ENCODE data around the gene GET4. TPM values are rescaled to one million over a fixed set of nuclear protein-coding genes. Genes with fewer than 3 reads are reported as not detected.

Gene GET4
- total RNA-seq, 1 experiment from 2014 or later = 44.8 TPM

DNA sequence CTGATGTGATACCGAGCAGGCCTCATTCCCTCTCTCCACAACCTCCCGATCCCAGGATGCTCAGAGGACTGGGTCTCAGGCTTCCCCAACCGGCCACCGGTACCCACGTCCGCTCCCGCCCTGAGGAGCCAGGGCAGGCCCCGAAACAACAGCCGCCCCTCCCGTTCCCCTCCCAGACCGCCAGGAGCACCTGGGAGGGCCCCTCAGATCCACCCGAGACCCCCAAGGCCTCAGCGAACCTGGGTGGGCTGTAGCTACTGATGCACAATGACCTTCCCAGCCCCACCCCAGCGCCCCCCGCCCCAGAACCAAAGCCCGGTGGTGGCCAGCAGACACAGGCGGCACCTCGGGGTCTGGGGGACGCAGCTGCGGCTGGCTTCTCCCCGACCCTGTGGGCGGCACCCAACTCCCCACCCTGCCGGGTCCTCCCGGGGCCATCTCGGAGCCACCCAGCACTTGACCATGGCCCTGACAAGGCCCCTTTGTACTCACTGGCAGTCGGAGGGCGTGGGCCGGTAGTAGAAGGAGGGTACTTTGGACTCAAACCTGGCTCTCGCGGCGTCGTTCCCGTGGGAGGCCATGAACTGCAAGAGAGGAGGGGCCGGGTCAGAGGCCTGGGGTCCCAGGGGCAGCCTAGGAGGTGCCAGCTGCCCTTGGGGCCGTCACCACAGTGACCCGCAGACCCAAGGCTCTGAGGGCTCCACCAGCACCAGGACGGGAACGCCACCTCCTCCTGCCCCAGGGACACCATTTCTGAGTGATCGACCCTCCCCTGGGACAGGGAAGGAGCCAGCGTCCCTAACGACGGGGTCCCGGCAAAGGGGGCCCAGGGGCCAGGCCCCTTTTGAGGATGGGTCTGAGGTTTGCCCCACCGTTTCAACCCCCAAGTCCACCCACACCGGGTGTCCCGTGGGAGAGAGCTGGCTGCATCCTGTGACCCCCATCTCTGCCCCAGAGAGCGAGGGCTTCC is 50.0 kb downstream of the GET4 start:
- intact Hi-C loops (cut with micrococcal nuclease) = no loop called here
- Histone ChIP-seq H3K4me2 (ENCODE audit: low read length) (no peak overlapping the region), H3K79me2 (ENCODE audit: insufficient read depth, low read length) (no peaks in the 10 kb centered on the region), H3K27ac (ENCODE audit: low read depth, low read length) (no peak overlapping the region), H3K4me3 (replicated peaks in 1 of 2; ENCODE audit: low read depth in 1 of 2, low read length in 2 of 2) (no peak overlapping the region), H3K27me3 (ENCODE audit: insufficient read depth, low read length) (no peaks in the 10 kb centered on the region), H3K9me3 (ENCODE audit: control insufficient read depth in 1 of 2, insufficient read depth in 1 of 2, low read depth in 1 of 2, low read length in 2 of 2) (no peaks in the 10 kb centered on the region), H3K9me2 (ENCODE audit: insufficient read depth) (no peaks in the 10 kb centered on the region), H3K4me1 (ENCODE audit: control insufficient read depth in 1 of 2, insufficient read depth in 2 of 2, low read length in 2 of 2) (peaks cover 0 to 13% of the 10 kb centered on the region in 2 experiments; a peak in 2 of 4 replicates), H2AFZ (ENCODE audit: low read depth, low read length, poor library complexity, severe bottlenecking) (no peak overlapping the region), H3K36me3 (ENCODE audit: control insufficient read depth in 1 of 2, insufficient read depth in 2 of 2, low read length in 2 of 2) (no peaks in the 10 kb centered on the region), H3K9ac (ENCODE audit: low read length) (no peak overlapping the region), H4K20me1 (ENCODE audit: insufficient read depth) (no peaks in the 10 kb centered on the region)
- ChIA-PET CTCF (no interaction called here), RAD21 (ENCODE audit: low non-redundant PET in 1 of 2, low total read pairs in 2 of 2, uncharacterized antibody in 2 of 2, unreplicated experiment in 2 of 2) (no interaction called here), POLR2A (no interaction called here)
- no TSS peak for BruUV-seq (replicated peaks)
- no peak for TF ChIP-seq JUND (IDR thresholded peaks at IDR 0.05)
- TF ChIP-seq YY1 (IDR thresholded peaks at IDR 0.05; ENCODE audit: extremely low read depth, insufficient replicate concordance, low read depth, low read length) = no peak
- no peak for TF ChIP-seq FOSL1 (IDR thresholded peaks at IDR 0.05; ENCODE audit: low read depth)
- TF ChIP-seq, protein P1, sequence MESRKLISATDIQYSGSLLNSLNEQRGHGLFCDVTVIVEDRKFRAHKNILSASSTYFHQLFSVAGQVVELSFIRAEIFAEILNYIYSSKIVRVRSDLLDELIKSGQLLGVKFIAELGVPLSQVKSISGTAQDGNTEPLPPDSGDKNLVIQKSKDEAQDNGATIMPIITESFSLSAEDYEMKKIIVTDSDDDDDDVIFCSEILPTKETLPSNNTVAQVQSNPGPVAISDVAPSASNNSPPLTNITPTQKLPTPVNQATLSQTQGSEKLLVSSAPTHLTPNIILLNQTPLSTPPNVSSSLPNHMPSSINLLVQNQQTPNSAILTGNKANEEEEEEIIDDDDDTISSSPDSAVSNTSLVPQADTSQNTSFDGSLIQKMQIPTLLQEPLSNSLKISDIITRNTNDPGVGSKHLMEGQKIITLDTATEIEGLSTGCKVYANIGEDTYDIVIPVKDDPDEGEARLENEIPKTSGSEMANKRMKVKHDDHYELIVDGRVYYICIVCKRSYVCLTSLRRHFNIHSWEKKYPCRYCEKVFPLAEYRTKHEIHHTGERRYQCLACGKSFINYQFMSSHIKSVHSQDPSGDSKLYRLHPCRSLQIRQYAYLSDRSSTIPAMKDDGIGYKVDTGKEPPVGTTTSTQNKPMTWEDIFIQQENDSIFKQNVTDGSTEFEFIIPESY (IDR thresholded peaks at IDR 0.05; ENCODE audit: extremely low read depth, insufficient replicate concordance, low read length) = no peak
- no peak for TF ChIP-seq POLR2AphosphoS5 (IDR thresholded peaks at IDR 0.05; ENCODE audit: low read depth, low read length)
- TF ChIP-seq EGR1 (IDR thresholded peaks at IDR 0.05; ENCODE audit: low read depth) = no peak
- TF ChIP-seq, protein P2, sequence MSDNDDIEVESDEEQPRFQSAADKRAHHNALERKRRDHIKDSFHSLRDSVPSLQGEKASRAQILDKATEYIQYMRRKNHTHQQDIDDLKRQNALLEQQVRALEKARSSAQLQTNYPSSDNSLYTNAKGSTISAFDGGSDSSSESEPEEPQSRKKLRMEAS (IDR thresholded peaks at IDR 0.05) = no peak
- TF ChIP-seq, protein P3, sequence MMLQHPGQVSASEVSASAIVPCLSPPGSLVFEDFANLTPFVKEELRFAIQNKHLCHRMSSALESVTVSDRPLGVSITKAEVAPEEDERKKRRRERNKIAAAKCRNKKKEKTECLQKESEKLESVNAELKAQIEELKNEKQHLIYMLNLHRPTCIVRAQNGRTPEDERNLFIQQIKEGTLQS (IDR thresholded peaks at IDR 0.05) = no peak
- TF ChIP-seq CBX3 (IDR thresholded peaks at IDR 0.05; ENCODE audit: low read depth) = no peak
- no peak for TF ChIP-seq EZH2 (IDR thresholded peaks at IDR 0.05)
- TF ChIP-seq TCF7L2 (IDR thresholded peaks at IDR 0.05; ENCODE audit: borderline replicate concordance, extremely low read depth, insufficient read depth, insufficient read length) = no peak
- no peak for TF ChIP-seq RAD21 (IDR thresholded peaks at IDR 0.05; ENCODE audit: low read depth)
- TF ChIP-seq CEBPB (IDR thresholded peaks at IDR 0.05; ENCODE audit: low read depth) = no peak
- TF ChIP-seq SP1 (IDR thresholded peaks at IDR 0.05; ENCODE audit: low read depth) = no peak
- no peak for TF ChIP-seq ZFX (IDR thresholded peaks at IDR 0.05)
- DNase-seq (ENCODE audit: low read depth, low spot score) (no peak), ATAC-seq (peak; percentile 15; the same call in 1 of the 2 replicates)
